Mucosa of gallbladder (tissue), 1 donor: ENCODE results near the gene HAGHL. TPM values are rescaled to one million over a fixed set of nuclear protein-coding genes. Genes with fewer than 3 reads are reported as not detected.

Experiments used
- DNase-seq: peaks from one replicate; pipeline ENCODE4 v3.0.0-alpha.2; 2020; ENCODE audit warnings: low spot score
- total RNA-seq: library from RNA; stranded (reverse); gene quantifications from one replicate; pipeline ENCODE4 v1.2.1, GENCODE V29; 2021
- donor health status: DM: no; HTN: no; CAD: no.

Gene HAGHL
- total RNA-seq, 1 donor from 2014 or later: 13.4 TPM

GRCh38 chr16:720990-721764 is 5.7 kb upstream of the HAGHL start, which contains the start of gene ANTKMT:
Gene ANTKMT, plus strand, starts transcription at chr16:721146. Its CDS starts 129 bp downstream, at chr16:721275.
- DNase-seq: peak; percentile 72

GRCh38 chr16:721765-722540 is 5.0 kb upstream of the HAGHL start:
- no peak for DNase-seq

- no peak for DNase-seq
Observed at GRCh38 chr16:722835-723633, 3.9 kb upstream of the HAGHL start.

GRCh38 chr16:723695-724094 is 3.2 kb upstream of the HAGHL start:
- DNase-seq: no peak

GRCh38 chr16:724188-725040 is 2.5 kb upstream of the HAGHL start:
- no peak for DNase-seq

- no peak for DNase-seq
Observed at GRCh38 chr16:725041-725376, 1.9 kb upstream of the HAGHL start.

GRCh38 chr16:725463-726187 is 1.3 kb upstream of the HAGHL start:
- DNase-seq: no peak

- DNase-seq: no peak
Observed at GRCh38 chr16:726188-726437, 793 bp upstream of the HAGHL start.

- no peak for DNase-seq
Observed at GRCh38 chr16:727291-727977, 528 bp downstream of the HAGHL start.

GRCh38 chr16:728131-728889 is 1.4 kb downstream of the HAGHL start:
- peak; percentile 57 for DNase-seq

- DNase-seq: no peak
Observed at GRCh38 chr16:728890-729744, 2.2 kb downstream of the HAGHL start.

GRCh38 chr16:729768-730665 is 3.1 kb downstream of the HAGHL start:
- DNase-seq: no peak

- no peak for DNase-seq
Observed at GRCh38 chr16:730666-731509, 4.0 kb downstream of the HAGHL start.

- DNase-seq: no peak
Observed at GRCh38 chr16:732332-732731, 5.4 kb downstream of the HAGHL start.

GRCh38 chr16:732936-733335 is 6.0 kb downstream of the HAGHL start:
- DNase-seq: no peak

- DNase-seq: no peak
Observed at GRCh38 chr16:733382-734207, 6.7 kb downstream of the HAGHL start.
